ENCODE data around the gene RPTN.

The RPTN gene

GRCh38 chr1:152110365-152110859 lies 48.6 kb downstream of the RPTN start:
- FAIRE-seq: no peak

DNA sequence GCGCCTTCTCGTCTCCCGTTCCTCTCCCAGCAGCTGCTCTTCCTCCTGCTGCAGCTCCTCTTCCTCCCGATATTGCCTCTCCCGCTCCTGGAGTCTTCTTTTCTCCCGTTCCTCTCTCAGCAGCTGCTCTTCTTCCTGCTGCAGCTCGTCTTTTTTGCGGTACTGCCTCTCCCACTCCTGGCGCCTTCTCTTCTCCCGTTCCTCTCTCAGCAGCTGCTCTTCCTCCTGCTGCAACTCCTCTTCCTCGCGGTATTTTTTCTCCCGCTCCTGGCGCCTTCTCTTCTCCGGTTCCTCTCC lies 49.1 kb downstream of the RPTN start:
- FAIRE-seq: no peak

DNA sequence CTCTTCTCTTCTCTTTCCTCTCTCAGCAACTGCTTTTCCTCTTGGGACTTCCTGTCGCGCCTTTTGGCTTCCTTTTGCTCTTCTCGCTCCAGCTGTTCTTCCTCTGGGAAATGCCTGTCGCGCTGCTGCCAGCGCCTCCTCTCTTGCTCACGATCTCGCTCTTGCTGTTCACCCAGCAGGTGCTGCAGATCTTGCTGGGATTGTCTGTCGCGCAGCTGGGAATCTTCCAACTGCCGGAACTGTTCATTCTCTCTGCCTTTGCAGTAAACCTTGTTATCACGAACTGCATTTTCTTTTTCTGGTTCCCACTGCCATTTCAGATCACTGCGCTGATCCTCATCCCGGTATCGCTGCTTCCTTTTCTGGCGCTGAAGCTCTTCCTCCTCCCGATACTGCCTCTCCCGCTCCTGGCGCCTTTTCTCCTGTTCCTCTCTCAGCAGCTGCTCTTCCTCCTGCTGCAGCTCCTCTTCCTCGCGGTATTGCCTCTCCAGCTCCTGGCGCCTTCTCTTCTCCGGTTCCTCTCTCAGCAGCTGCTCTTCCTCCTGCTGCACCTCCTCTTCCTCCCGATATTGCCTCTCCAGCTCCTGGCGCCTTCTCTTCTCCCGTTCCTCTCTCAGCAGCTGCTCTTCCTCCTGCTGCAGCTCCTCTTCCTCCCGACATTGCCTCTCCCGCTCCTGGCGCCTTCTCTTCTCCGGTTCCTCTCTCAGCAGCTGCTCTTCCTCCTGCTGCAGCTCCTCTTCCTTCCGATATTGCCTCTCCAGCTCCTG lies 49.6 kb downstream of the RPTN start:
- no peak for FAIRE-seq

DNA sequence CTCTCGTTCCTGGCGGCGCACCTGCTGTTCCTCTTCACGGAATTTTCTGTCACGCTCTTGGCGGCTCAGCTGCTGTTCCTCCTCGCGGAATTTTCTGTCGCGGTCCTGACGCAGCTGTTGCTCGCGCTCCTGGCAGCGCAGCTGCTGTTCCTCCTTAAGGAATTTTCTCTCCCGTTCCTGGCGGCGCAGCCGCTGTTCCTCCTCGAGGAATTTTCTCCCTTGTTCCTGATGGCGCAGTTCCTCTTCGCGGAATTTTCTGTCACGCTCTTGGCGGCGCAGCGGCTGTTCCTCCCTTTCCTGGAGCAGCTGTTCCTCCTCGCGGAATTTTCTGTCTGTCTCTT lies 50.2 kb downstream of the RPTN start:
- no peak for FAIRE-seq

DNA sequence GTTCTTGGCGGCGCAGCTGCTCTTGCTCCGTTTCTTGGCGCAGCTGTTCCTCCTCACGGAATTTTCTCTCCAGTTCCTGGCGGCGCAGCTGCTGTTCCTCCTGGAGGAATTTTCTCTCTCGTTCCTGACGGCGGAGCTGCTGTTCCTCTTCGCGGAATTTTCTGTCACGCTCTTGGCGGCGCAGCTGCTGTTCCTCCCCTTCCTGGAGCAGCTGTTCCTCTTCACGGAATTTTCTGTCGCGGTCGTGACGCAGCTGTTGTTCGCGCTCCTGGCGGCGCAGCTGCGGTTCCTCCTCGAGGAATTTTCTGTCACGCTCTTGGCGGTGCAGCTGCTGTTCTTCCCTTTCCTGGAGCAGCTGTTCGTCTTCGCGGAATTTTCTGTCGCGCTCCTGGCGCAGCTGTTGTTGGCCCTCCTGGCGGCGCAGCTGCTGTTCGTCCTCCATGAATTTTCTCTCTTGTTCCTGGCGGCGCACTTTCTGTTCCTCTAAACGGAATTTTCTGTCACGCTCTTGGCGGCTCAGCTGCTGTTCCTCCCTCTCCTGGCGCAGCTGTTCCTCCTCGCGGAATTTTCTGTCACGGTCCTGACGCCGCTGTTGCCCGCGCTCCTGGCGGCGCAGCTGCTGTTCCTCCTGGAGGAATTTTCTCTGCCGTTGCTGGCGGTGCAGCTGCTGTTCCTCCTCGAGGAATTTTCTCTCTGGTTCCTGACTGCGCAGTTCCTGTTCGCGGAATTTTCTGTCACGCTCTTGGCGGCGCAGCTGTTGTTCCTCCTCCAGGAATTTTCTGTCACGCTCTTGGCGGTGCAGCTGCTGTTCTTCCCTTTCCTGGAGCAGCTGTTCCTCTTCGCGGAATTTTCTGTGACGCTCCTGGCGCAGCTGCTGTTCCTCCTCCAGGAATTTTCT lies 50.8 kb downstream of the RPTN start:
- no peak for FAIRE-seq

GRCh38 chr1:152107031-152107983 lies 51.7 kb downstream of the RPTN start:
- no peak for FAIRE-seq

- FAIRE-seq: no peak
Observed at GRCh38 chr1:152104854-152105253, 54.2 kb downstream of the RPTN start.

Data from G401.6 (cell line).